GM19455 (cell line): ENCODE measurements around the gene PARD6G.
"Not testable (repeated sequence)": the region's sequence is repeated elsewhere in the genome, so short reads cannot be mapped to it uniquely, and the experiment has no call there.

ENCODE experiments used
- ATAC-seq: cut with Tn5 transposase; IDR thresholded peaks from one replicate; pipeline ENCODE4 v1.9.1; 2021; ENCODE audit not compliant: unreplicated experiment

Gene PARD6G

DNA sequence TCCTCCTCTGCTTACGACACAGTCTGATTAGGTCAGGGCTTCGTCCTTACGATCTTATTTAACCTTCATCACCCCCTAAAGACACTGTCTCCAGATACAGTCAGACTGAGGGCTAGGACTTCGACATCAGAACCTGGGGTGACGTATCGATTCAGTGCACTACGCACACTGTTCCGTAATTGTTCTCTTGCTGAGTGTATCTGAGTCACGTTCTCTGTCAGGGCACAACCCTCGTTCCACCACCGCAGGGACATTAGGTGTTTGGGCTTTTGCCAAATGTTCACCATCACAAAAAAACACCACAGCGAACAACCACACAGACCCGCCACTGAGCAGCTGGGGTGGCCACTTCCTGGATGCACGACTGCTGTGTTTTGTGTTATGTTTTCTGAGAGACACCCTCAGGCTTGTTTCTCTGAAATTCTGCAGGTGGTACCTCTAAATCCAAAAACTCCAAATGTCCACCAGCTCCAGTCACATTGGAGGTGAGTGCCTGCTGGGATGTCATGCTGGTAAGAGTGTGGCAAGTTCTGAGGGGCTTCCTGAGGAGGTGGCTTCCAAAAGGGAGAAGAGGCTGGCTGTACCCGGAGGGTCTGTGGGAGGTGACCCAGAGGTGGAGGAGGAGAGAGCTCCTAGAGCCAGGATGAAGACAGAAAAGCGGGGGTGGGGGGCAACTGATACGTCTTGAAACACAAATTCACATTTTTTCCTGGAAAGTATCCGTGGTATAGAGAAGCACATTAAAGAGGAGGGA, 71.7 kb downstream of the PARD6G start:
- no peak for ATAC-seq

DNA sequence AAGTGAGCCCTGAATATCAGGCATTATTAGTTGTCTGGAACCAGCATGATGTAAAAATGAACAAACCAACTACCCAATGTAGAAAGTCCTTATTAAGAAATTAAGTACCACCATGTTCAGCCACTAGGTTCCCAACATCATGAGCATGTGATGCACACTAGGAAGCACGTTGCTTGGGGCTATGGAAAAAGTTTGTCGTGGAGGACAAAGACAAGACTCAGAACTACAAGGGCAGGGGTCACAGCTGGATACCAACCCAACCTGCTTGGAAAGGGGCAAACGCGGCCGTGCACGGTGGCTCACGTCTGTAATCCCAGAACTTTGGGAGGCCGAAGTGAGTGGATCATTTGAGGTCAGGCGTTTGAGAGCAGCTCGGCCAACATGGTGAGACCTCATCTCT, 74.3 kb downstream of the PARD6G start:
- no peak for ATAC-seq

DNA sequence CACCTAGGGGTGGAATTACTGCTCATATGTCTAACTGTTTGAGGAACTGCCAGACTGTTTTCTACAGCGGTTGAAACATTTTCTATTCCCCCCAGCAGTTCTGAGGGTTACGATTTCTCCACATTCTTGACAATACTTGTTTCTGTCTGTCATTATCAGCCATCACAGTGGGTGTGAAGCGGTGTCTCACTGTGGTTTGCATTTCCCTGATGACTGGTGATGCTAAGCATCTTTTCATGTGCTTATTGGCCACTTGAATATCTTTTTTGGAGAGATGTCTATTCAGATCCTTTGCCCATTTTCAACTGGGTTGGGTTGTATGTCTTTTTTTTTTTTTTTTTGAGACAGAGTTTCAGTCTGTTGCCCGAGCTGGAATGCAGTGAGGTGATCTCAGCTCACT, 75.3 kb downstream of the PARD6G start:
- no peak for ATAC-seq

DNA sequence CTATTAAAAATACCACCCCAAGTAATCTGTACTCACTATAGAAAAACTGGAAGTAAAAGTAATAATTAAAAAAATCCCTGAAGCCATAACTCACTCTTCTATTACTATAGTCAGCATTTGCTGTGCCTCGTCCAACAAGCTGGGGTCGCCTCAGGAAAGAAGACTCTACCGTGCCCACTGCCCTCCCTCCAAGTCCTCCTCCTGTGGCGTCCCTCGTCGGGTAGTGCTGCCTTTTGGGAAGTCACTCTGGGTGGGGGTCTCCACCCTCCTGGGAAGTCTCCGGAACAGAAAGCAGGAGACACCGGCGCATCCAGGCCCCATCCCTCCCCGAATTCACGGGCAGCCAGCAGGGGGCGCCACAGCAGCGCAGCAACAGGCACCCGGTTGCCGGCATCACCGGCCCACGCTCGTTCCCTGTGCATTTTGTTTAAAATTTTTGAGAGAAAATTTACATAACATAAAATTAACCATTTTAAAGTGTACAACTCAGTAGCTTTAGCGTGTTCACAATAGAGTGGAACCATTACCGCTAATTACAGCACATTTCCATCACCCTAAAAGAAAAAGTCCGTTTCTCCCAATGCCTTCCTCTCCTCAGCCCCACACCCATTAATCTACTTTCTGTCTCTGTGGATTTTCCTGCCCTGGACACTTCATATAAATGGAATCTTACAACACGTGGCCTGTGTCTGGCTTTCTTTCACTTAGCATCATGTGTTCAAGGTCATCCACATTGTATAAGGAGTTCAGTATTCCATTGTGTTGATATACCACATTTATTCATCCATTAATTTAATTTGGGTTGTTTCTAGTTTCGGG, 76.1 kb downstream of the PARD6G start:
- no peak for ATAC-seq

DNA sequence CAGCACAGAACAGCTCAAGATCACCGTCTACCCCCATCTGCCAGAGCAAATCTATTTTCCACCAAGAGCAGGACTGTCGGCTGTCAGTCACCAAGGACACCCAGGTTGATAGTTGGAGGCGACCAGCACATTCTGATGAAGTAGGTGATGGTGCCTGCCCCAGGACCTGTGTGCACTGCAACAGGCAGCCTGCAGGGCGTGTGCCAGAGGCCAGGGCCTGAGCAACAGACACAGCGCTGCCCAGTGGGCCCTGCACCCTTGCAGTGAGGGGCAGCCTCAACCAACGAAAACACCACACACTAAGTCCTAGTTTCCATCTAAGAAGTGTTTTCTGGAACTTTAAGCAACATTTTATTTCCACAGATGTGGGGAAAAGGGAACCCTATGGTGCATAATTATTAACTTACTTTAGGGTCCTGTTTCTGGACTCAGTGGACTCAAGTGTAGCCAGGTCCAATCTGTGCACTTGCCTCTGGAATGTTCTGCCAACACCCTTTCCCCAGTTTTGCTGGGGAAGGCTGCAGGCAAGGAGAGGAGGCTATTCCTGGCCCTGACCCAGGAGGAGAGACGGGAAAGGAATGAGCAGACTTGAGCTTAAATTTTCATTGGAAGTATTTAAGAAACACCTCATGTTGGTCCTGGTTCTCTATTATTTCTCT, 76.8 kb downstream of the PARD6G start:
- no peak for ATAC-seq

DNA sequence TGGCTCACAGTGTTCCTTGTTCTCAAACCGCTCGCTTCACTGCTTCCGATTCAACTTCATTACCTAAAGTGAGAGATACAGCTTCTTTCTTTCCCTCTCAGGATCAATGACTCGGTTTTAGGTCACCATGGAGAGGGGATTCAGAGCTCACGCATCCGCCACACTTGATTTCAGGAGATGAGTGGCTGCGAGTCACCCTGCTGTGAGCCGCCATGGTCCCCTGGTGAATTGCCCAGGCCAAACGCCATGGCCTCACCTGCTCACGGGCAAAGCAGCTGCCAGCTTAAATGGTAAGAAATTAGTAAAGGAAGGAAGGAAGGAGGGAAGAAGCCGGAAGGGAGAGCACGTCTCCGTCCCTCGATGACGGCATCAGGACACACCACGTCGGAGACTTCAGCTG, 77.7 kb downstream of the PARD6G start:
- no peak for ATAC-seq

DNA sequence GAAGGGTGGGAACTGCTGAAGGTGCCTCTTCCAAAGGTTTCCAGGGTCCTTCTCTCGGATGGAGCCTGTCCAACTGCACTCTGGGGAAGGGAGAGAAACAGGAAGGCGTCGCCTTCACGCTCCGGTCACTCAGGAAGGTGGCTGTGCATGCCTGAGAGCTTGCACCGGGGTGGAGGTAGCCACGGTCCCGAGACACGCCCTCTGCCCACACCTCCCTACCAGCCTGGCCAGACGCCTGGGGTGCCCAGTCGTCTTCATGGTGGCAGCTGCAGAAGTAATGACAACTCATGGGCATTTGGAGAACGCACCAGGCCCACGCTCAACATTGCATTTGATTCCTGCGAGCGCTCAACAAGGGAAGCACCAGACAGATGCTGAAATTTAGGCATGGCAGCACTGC, 78.3 kb downstream of the PARD6G start:
- ATAC-seq: no peak

DNA sequence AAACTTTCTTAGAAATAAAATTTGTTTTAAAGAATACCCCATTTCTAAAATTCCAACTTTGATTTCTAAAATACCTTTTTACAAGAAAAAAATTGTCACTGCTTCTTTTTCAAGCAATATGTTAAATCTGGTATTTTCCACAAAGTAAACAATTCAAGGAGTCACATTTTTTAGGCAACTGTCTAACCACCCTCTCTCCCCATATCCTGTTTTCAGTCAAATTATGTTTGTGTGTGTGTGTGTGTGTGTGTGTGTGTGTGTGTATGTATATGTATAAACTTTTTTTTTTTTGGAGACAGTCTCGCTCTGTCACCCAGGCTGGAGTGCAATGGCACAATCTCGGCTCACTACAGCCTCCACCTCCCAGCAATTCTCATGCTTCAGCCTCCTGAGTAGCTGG, 79.0 kb downstream of the PARD6G start:
- ATAC-seq: no peak

DNA sequence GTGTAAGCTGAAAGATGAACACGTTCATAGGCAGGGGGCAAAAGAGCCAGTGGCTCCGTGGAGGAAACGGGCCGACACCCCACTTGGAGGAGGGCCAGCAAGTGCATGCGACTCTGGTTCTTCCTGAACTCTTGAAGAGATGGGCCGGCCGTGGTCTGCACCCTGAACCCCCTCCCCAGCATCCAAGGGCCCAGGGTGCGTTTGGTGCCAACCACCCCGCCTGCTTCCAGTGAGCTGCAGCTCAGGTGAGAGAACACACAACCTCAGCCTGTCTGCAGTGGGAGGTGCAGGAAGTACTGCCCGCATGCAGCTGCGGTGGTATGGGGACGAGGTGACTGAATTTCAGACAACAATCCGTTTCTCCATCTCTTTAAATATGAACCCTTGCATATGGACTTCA, 79.4 kb downstream of the PARD6G start:
- ATAC-seq: no peak

DNA sequence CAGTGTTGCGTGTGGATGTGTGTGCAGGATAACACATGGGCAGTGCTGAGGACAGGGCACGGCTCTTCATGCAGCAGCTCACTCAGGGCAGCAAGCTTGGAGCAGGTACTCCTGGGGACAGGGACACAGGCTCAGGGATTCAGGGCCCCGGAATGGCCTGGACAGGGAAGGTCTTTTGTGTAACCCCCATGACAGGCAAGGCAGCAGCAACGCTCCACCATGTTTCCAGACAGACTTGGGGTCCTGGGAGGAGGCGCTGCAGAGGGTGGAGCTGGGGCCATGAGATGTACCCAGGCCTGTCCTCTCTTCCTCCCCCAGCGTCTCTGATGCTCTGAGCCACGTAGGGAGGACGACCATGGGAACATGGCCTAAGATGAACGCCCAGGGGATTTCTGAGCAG, 80.0 kb downstream of the PARD6G start:
- ATAC-seq: no peak

DNA sequence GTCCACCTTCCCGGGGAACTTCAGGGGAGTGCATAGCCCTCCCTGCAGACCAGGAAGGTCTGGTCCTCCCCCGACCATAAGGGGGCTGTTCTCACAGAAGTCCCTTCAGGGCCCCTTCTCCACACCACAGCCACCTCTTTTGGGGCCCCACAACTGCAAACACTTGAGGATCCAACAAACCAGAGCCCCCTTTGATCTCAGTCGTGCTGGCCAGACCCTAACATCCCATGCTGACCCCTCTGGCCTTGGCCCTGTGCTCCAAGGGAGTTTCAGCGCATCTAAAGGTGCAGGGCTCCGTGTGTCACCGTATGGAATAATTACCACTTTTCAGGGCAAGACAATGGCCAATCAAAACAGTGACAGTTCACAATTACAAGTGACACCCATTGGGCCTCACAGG, 80.6 kb downstream of the PARD6G start:
- ATAC-seq: no peak

DNA sequence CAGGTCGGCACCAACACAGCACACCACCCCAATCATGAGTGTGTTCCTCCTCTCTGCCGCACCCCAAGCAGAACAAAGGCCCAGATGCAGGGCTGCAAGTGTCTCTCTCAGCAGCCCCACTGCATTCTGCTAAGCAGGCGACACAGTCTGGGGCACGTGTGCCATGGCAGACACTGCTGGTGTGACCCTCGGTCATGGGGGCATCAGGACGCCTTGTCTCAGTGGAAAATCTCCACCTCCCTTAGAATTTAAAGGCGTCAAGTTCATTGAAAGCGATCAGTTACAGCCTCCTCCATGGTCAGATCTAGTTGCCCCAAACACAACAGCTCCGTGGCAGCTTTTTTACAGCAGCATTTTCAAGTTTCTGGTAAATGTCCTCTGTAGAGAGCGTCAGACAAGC, 81.1 kb downstream of the PARD6G start:
- ATAC-seq: no peak

DNA sequence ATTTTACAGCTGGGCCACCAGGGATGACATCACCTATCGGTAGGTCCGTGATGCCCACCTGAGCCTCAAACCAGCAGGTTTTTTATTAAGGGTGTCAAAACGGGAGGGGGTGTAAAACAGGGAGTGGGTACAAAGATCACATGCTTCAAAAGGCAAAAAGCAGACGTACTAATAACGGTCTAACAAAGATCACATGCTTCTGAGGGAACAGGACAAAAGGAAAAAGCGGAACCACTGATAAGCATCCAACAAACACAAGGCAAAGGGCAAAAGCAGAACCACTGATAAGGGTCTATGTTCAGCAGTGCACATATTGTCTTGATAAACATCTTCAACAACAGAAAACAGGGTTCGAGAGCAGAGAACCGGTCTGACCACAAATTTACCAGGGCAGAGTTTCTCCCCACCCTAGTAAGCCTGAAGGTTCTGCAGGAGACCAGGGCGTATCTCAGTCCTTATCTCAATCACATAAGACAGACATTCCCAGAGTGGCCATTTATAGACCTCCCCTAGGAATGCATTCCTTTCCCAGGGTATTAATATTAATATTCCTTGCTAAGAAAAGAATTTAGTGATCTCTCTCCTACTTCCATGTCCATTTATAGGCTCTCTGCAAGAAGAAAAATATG, 82.5 kb downstream of the PARD6G start:
- ATAC-seq: not testable (repeated sequence)

DNA sequence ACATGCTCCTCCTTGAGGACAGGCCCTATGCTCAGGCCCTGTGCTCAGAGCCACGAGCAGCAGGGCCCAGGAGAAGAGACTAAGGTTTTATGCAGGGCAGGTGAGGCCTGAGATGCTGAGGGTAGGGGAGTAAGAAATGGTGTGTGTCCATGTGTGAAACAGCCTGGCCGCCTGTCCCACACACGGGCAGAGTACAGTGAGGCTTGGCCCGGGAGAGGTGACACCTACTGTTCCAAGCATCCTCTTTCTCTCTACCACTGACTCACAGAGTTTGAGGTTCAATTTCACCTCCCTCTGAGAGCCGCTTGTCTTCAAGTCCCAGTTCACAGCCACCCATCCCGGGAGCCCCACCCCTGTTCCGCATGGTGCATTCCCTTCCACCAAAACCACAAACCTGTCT, 84.1 kb downstream of the PARD6G start:
- ATAC-seq: no peak

DNA sequence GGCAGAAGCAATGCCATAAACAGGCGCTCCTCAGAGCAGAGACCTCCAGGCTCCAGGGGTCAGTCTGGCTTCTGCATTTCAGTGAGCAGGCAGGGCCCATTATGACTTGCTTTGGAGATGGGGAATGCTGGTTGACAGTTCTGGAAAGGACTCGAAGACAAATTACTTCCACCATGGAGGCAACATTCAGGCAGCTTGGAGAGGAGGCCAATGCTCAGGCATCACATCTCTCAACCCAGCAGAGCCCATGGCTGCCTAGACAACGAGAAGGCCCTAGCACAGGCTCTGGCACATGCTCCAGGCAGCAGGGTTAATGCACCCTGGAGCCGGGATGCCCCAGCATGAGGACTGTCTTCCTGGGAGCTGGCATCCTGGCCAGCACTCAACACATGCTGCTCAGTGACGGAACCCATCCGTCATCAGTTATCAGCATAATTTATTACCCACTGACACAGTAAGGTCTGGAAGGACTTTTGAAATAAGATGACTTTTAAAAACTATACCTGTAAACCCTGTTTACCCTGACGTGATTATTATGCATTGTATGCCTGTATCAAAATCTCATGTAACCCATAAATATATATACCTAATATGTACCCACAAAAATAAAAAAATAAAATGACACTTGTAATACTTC, 85.4 kb downstream of the PARD6G start:
- no peak for ATAC-seq

DNA sequence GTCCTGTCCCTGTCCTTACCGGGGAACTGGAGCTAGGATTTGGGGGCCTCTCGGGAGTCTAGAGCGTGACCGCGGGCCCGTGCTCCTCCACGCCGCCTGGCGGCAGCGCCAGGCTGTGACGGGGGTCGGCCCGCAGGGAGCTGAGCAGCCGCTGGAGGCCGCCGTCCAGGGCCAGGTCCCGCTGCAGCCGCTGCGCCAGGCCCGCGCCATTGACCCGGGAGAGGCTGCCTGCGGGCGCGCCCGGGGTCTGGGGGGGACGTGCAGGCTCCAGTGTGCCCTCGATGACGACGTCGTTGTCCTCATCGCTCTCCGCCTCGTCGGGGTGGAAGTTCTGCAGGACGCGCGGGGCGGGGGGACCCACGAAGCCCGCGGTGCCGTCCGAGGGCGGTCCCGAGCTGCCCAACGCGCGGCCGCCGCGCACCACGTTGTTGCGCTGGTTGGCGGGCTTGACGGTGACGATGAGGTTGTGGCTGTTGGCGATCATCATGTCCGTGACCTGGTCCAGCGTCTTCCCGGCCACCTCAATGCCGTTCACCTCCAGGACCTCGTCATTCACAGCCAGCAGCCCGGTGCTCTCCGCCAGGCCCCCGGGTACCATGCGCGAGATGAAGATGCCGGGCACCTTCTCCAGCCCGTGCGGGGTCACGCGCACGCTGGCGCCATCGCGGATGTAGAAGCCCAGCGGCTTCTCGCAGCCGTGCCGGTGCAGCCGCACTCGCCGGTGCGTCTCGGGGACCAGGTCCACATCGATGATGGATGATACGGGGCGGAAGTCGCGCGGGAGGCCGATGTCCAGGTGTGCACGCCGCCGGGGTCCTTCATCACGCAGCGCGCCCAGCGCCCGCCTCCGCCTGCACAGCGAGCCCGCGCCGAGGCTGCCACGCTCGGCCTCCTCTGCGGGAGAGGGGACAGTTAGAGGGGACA, 87.3 kb downstream of the PARD6G start:
- ATAC-seq: no peak

DNA sequence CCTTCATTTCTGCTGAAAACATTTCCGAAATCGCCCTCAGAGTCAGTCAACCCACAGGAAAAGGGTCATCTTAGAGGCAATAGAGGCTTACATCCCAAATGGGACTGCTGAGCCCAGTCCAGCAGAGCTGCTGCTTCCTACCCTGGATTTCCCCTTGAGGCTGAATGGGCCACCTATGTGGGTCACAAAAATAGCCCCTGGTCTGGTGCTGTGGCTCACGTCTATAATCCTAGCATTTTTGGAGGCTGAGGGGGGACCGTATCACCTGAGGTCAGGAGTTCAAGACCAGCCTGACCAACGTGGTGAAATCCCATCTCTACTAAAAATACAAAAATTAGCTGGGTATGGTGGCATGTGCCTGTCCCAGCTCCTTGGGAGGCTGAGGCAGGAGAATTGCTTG, 88.9 kb downstream of the PARD6G start:
- no peak for ATAC-seq

DNA sequence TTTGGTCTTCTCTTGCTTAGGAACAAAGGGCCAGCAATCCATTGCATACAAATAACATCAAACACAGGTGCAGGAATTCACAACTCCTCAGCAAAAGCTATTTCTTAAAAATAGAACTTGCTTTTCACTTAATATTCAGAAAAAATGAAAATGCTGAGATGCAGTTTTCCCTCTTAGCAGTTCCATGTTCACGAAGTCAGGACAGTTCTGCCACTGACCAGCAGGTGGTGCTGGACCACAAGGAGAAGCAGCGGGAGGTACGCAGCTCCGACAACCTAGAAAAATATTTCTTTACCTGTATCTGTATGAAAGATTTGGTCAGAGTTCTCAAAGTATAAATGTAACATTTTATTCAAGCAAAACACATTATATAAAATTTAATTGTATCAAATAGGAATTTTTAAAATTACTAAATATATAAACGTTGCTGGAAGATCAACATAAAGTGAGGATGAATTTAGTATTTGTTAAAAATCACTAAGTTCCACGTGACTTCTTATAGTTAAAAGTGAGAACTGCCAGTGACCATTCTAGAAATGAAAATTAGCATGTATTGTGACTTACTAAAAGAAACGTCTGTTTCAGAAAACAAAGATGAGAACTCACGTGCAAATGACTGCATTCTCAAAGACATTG, 89.5 kb downstream of the PARD6G start:
- no peak for ATAC-seq

DNA sequence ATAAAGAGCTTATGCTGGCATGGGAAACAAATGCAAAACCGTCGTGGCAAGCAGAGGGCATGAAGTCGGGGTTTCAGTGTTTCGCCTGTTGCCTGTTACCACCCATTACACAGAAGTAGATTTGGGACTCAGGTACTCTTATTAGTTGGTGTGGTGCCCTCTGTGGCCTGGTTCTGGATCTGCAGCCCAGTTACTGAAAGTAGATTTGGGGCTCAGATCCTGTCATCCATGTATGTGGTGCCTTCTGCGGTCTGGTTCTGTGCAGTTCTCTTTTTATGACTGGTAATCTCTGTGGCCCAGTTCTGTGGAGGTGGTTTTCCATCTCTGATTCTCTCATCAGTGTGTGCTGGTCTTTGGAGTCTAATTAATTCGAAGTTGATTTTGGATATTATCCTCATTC, 93.0 kb downstream of the PARD6G start:
- peak; percentile 72 for ATAC-seq

DNA sequence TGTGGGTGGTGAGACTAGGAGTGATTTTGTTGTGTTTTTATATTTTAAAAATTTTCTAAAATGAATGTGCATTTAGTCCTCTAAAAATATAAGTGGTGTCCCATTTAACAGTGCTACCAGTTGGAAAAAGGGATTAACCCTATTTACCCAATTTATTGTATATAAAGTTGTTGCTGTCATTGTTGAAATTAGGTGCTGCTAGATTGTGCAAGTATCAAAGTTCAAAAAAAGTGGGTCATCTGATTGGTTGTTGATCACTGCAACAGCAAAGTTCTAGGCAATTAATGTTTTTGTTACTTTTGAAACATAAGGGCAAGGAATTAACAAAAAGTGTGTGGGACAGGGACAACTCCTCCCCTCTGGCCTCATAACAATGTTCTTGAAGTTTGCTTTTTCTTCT, 97.6 kb downstream of the PARD6G start:
- ATAC-seq: no peak
